Measurements from ENCODE around the gene PDLIM4. TPM values are rescaled to one million over a fixed set of nuclear protein-coding genes. Genes with fewer than 3 reads are reported as not detected.

PDLIM4 gene
- total and polyA plus RNA-seq, 2 experiments from 2014 or later, result 25.2 to 31.8 TPM

GRCh38 chr5:132310141-132310834 lies 52.8 kb downstream of the PDLIM4 start (continued):
- TF ChIP-seq REST (IDR thresholded peaks at IDR 0.05; ENCODE audit: unreplicated experiment) (no peak), EZH2phosphoT487 (IDR thresholded peaks at IDR 0.05; ENCODE audit: unreplicated experiment) (no peak), JUNB (IDR thresholded peaks at IDR 0.05; ENCODE audit: unreplicated experiment) (no peak), ETS1 (IDR thresholded peaks at IDR 0.05) (no peak)

- no peak overlapping the region for H3K27ac Mint-ChIP-seq
- Histone ChIP-seq H3K4me1 (ENCODE audit: insufficient read depth) (no peaks in the 10 kb centered on the region), H3F3A (replicated peaks; ENCODE audit: low read depth) (no peaks in the 10 kb centered on the region), H3K36me3 (ENCODE audit: insufficient read depth) (no peaks in the 10 kb centered on the region), H3K9me2 (ENCODE audit: insufficient read depth) (no peaks in the 10 kb centered on the region), H3K4me2 (no peak overlapping the region), H3K79me2 (replicated peaks; ENCODE audit: insufficient read depth) (no peaks in the 10 kb centered on the region), H3K4me3 (no peak overlapping the region), H4K20me1 (replicated peaks; ENCODE audit: insufficient read depth) (no peaks in the 10 kb centered on the region), H3K27me3 (ENCODE audit: insufficient read depth) (no peaks in the 10 kb centered on the region), H3K27ac (ENCODE audit: low read depth) (no peak overlapping the region), H2AFZ (no peak overlapping the region)
- H3K27me3 Mint-ChIP-seq (ENCODE audit: insufficient read depth, low read depth, poor library complexity), result no peaks in the 10 kb centered on the region
- ATAC-seq (no peak), DNase-seq (ENCODE audit: low spot score) (no peak)
- H3K9me3 Mint-ChIP-seq, result no peaks in the 10 kb centered on the region
- H3K4me3 Mint-ChIP-seq, result no peak overlapping the region
- no peaks in the 10 kb centered on the region for H3K36me3 Mint-ChIP-seq (ENCODE audit: low read depth)
- peaks cover 2% of the 10 kb centered on the region; the same call in 1 of the 3 replicates for H3K4me1 Mint-ChIP-seq
- TF ChIP-seq NANOG (IDR thresholded peaks at IDR 0.05; ENCODE audit: borderline replicate concordance) (no peak), ETS1 (IDR thresholded peaks at IDR 0.05) (no peak), ZNF331 (CRISPR knock-in tag; IDR thresholded peaks at IDR 0.05; ENCODE audit: low read depth) (no peak), STAT1 (IDR thresholded peaks at IDR 0.05; ENCODE audit: unreplicated experiment) (no peak), EZH2phosphoT487 (IDR thresholded peaks at IDR 0.05; ENCODE audit: unreplicated experiment) (no peak), REST (IDR thresholded peaks at IDR 0.05; ENCODE audit: unreplicated experiment) (no peak)
These were observed 55.9 kb downstream of the PDLIM4 start for GRCh38 chr5:132313366-132313765.

All from GM23338 (cell line).